SU-DHL-6 (cell line): ENCODE measurements around the gene GPR108.
"Not testable (repeated sequence)": the region's sequence is repeated elsewhere in the genome, so short reads cannot be mapped to it uniquely, and the experiment has no call there.

Source experiments
- H2AFZ ChIP-seq: fragments of 200-600 bp; sonication (generic); 2 replicates; pipeline ENCODE4 v1.6.1; 2014; ENCODE audit warnings: low read depth, mild to moderate bottlenecking, moderate library complexity, mixed read lengths, antibody characterized with exemption, low read length; ENCODE audit not compliant: severe bottlenecking
- H3F3A ChIP-seq: fragments of 200-600 bp; shearing (Covaris generic); 2 replicates; pipeline ENCODE4 v1.6.0; 2016; ENCODE audit warnings: antibody characterized with exemption, mild to moderate bottlenecking; ENCODE audit not compliant: insufficient read depth
- H3K27ac ChIP-seq: fragments of 200-600 bp; sonication (generic); 2 replicates; pipeline ENCODE4 v1.5.1; 2016; ENCODE audit warnings: low read depth, mild to moderate bottlenecking, low read length, moderate library complexity, mixed read lengths
- H3K27me3 ChIP-seq: fragments of 200-600 bp; sonication (generic), shearing (Covaris generic); 2 replicates; pipeline ENCODE4 v1.6.0; 2014; ENCODE audit warnings: mild to moderate bottlenecking, low read length
- H3K36me3 ChIP-seq: fragments of 200-600 bp; sonication (generic); 2 replicates; pipeline ENCODE4 v1.6.1; 2014; ENCODE audit warnings: mild to moderate bottlenecking, low read length, mixed read lengths
- H3K4me2 ChIP-seq: fragments of 300-600, 200-600 bp; shearing (Covaris generic), sonication (generic); 2 replicates; pipeline ENCODE4 v1.6.0; 2014; ENCODE audit warnings: low read length, low read depth, mild to moderate bottlenecking; ENCODE audit not compliant: poor library complexity, severe bottlenecking
- H3K4me3 ChIP-seq: fragments of 200-600 bp; sonication (generic); 2 replicates; pipeline ENCODE4 v1.5.1; 2014; ENCODE audit warnings: antibody characterized with exemption, low read length, mild to moderate bottlenecking, mixed read lengths; ENCODE audit not compliant: insufficient read depth, poor library complexity, severe bottlenecking
- H3K79me2 ChIP-seq: fragments of 200-600 bp; sonication (generic); 2 replicates; pipeline ENCODE4 v1.6.1; 2014; ENCODE audit warnings: mild to moderate bottlenecking, low read length, moderate library complexity; ENCODE audit not compliant: insufficient read depth
- H3K9ac ChIP-seq: fragments of 200-600 bp; sonication (generic); 2 replicates; pipeline ENCODE4 v1.7.0; 2014; ENCODE audit warnings: mild to moderate bottlenecking, low read length
- H3K9me2 ChIP-seq: fragments of 200-600 bp; sonication (generic); replicated peaks from 2 replicates; pipeline ENCODE4 v1.6.1; 2014; ENCODE audit warnings: low read length; ENCODE audit not compliant: insufficient read depth
- H3K9me3 ChIP-seq: fragments of 200-600 bp; sonication (generic); 2 replicates; pipeline ENCODE4 v1.6.1; 2014; ENCODE audit warnings: low read length, mixed read lengths; ENCODE audit not compliant: insufficient read depth
- H4K20me1 ChIP-seq: fragments of 200-600 bp; sonication (generic); 2 replicates; pipeline ENCODE4 v1.6.1; 2014; ENCODE audit warnings: low read depth, mild to moderate bottlenecking, antibody characterized with exemption, low read length, moderate library complexity, mixed read lengths
- CTCF ChIP-seq: fragments of 200-600 bp; sonication (generic); IDR thresholded peaks from one replicate; pipeline ENCODE4 v1.5.1; 2017; ENCODE audit warnings: antibody characterized with exemption, mild to moderate bottlenecking, low read length, moderate library complexity; ENCODE audit not compliant: insufficient read depth, poor library complexity, severe bottlenecking
- EZH2phosphoT487 ChIP-seq: fragments of 200-600 bp; sonication (generic), shearing (Covaris generic); conservative IDR thresholded peaks from 2 replicates; pipeline ENCODE4 v1.6.1; 2018; ENCODE audit warnings: mild to moderate bottlenecking, antibody characterized with exemption, low read length, moderate library complexity, mixed read lengths

The GPR108 gene

GRCh38 chr19:6751189-6751588 lies 13.8 kb upstream of the GPR108 start:
- H3K36me3 ChIP-seq, result no peaks in the 10 kb centered on the region; the same call in 1 of the 2 replicates
- H3K9me2 ChIP-seq, result no peaks in the 10 kb centered on the region
- TF ChIP-seq CTCF (no peak), EZH2phosphoT487 (no peak)

GRCh38 chr19:6750062-6750461 lies 12.7 kb upstream of the GPR108 start:
- Histone ChIP-seq H3K4me3 (no peak overlapping the region), H3K4me2 (no peak overlapping the region), H3K79me2 (no peaks in the 10 kb centered on the region), H4K20me1 (no peaks in the 10 kb centered on the region), H3K27me3 (no peaks in the 10 kb centered on the region), H3F3A (no peaks in the 10 kb centered on the region), H3K9me3 (no peaks in the 10 kb centered on the region), H2AFZ (no peak overlapping the region), H3K27ac (no peak overlapping the region), H3K36me3 (no peaks in the 10 kb centered on the region; the same call in 1 of the 2 replicates), H3K9me2 (no peaks in the 10 kb centered on the region), H3K9ac (no peak overlapping the region)
- TF ChIP-seq CTCF, result no peak
- TF ChIP-seq EZH2phosphoT487, result no peak

More at GRCh38 chr19:6751189-6751588, 13.8 kb upstream of the GPR108 start:
- Histone ChIP-seq H3K4me3 (no peak overlapping the region), H3K27me3 (no peaks in the 10 kb centered on the region), H4K20me1 (no peaks in the 10 kb centered on the region), H3K79me2 (no peaks in the 10 kb centered on the region), H3K9me3 (no peaks in the 10 kb centered on the region), H3F3A (no peaks in the 10 kb centered on the region), H2AFZ (no peak overlapping the region), H3K9ac (no peak overlapping the region), H3K4me2 (no peak overlapping the region), H3K27ac (no peak overlapping the region)

GRCh38 chr19:6748543-6748942 lies 11.2 kb upstream of the GPR108 start:
- H3K4me3 ChIP-seq, H3K9me3 ChIP-seq, H3K4me2 ChIP-seq, H3K79me2 ChIP-seq, H3F3A ChIP-seq, H3K9me2 ChIP-seq, H3K27ac ChIP-seq, H2AFZ ChIP-seq, H4K20me1 ChIP-seq, H3K27me3 ChIP-seq, H3K9ac ChIP-seq, H3K36me3 ChIP-seq: not testable (repeated sequence)

GRCh38 chr19:6745965-6746364 lies 8.6 kb upstream of the GPR108 start:
- Histone ChIP-seq H3K4me2 (no peak overlapping the region), H3K79me2 (no peaks in the 10 kb centered on the region), H3K27ac (no peak overlapping the region), H4K20me1 (no peaks in the 10 kb centered on the region), H3K9ac (no peak overlapping the region), H3K36me3 (no peaks in the 10 kb centered on the region; the same call in 1 of the 2 replicates), H3K4me3 (no peak overlapping the region), H2AFZ (no peak overlapping the region), H3K9me3 (no peaks in the 10 kb centered on the region), H3K9me2 (no peaks in the 10 kb centered on the region), H3F3A (peaks cover 6% of the 10 kb centered on the region; the same call in 1 of the 2 replicates), H3K27me3 (no peaks in the 10 kb centered on the region)
- TF ChIP-seq EZH2phosphoT487 (no peak), CTCF (no peak)
